Fibroblast of the aortic adventitia (primary cell): Measurements from ENCODE around the gene DPH7. TPM values are rescaled to one million over a fixed set of nuclear protein-coding genes. Genes with fewer than 3 reads are reported as not detected.
"Not testable (repeated sequence)": the region's sequence is repeated elsewhere in the genome, so short reads cannot be mapped to it uniquely, and the experiment has no call there.

Experiments used
- DNase-seq: peaks from one replicate; pipeline ENCODE4 v3.0.0-alpha.2; 2010; ENCODE audit warnings: low read depth
- H3K4me3 ChIP-seq: 2 replicates; pipeline ENCODE4 v1.5.1; 2011; ENCODE audit warnings: low read depth, mild to moderate bottlenecking, control low read depth, low read length, moderate library complexity
- total RNA-seq: library from RNA; depleted of rRNA; stranded (reverse); fragments of >200 nt; gene quantifications from 2 replicates; pipeline ENCODE4 v1.2.3, GENCODE V29; 2012; ENCODE audit warnings: low replicate concordance
- TF ChIP-seq, protein P1 (sequence below): IDR thresholded peaks from 2 replicates; pipeline ENCODE4 v1.5.1; 2011; ENCODE audit warnings: mild to moderate bottlenecking, low read length, control low read depth, inconsistent platforms; ENCODE audit not compliant: insufficient read depth

Gene DPH7
- total RNA-seq, 1 donor = 16.1 TPM

DNA sequence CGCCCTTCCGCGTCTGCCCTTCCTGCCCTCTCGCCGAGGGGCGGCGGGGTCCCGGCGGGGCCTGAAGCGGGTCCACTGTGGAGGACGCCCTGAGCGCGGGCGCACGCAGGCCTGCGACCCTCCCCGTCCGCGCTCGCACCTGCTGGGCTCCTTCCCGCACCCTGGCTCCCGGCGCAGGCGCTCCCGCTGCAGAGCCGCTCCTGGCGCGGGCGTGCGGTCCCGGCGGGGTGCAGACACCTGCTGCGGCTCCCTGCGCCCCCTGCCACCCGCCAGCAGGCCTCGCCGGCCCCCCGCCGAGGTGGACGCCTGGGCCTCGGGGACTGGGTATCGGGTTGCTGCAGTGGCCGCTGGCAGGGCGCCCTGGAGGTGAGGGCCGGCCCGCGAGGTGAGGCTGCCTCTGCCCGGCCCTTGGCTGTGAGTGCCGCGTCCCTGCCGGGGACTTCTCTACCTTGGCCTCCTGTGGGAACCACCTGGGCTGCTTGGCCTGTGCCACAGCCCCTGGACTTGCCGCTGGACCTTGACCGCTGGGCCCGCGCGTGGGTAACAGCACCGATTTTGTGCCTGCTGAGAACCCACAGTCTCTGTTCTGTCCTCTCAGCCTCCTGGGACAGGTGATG, 27.4 kb upstream of the DPH7 start:
- H3K4me3 ChIP-seq = peak overlapping the region; percentile 75
- TF ChIP-seq, protein P1, sequence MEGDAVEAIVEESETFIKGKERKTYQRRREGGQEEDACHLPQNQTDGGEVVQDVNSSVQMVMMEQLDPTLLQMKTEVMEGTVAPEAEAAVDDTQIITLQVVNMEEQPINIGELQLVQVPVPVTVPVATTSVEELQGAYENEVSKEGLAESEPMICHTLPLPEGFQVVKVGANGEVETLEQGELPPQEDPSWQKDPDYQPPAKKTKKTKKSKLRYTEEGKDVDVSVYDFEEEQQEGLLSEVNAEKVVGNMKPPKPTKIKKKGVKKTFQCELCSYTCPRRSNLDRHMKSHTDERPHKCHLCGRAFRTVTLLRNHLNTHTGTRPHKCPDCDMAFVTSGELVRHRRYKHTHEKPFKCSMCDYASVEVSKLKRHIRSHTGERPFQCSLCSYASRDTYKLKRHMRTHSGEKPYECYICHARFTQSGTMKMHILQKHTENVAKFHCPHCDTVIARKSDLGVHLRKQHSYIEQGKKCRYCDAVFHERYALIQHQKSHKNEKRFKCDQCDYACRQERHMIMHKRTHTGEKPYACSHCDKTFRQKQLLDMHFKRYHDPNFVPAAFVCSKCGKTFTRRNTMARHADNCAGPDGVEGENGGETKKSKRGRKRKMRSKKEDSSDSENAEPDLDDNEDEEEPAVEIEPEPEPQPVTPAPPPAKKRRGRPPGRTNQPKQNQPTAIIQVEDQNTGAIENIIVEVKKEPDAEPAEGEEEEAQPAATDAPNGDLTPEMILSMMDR = no peak
- DNase-seq = no peak

DNA sequence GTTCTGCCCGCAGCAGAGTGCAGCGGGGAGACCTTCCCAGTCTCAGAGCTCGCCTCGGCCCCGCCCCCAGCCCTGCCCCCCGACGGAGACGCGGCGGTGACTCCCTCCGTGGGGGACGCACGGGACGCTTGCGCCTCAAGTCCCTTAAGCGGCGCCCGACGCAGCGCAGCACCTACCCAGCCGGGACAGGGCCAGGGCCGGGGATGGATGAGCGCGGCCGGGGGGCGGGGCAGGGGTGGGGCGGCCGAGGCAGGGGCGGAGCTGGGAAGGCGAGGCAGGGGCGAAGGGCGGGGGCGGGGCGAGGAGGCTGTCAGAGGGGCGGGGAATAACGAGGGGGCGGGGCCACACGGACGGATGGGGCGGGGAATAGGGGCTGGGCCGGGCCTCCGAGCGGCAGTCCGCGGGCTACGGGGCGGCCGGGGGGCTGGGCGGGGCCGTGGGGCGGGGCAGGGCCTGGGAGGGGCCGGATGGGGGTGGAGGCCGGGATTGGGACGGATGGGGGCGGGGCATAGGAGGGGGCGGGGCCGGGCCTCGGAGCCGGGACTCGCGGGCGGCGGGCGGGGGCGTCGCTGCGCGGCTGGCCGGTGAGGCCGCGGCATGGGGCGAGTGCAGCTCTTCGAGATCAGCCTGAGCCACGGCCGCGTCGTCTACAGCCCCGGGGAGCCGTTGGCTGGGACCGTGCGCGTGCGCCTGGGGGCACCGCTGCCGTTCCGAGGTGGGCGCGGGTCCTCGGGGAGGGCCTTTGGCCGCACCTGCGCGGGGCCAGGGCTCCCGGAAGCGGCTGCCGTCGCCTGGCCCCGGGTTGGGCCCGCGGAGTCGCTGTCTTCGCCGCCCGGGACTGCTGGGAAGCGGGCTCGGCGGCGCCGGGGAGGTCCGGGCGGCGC, 26.6 kb upstream of the DPH7 start, which contains the start of gene ARRDC1:
ARRDC1 (plus strand) TSS at position 566 of the 884 bp plus-strand sequence; CDS start at position 598, 32 bp downstream.
- peak; percentile 86 for DNase-seq

DNA sequence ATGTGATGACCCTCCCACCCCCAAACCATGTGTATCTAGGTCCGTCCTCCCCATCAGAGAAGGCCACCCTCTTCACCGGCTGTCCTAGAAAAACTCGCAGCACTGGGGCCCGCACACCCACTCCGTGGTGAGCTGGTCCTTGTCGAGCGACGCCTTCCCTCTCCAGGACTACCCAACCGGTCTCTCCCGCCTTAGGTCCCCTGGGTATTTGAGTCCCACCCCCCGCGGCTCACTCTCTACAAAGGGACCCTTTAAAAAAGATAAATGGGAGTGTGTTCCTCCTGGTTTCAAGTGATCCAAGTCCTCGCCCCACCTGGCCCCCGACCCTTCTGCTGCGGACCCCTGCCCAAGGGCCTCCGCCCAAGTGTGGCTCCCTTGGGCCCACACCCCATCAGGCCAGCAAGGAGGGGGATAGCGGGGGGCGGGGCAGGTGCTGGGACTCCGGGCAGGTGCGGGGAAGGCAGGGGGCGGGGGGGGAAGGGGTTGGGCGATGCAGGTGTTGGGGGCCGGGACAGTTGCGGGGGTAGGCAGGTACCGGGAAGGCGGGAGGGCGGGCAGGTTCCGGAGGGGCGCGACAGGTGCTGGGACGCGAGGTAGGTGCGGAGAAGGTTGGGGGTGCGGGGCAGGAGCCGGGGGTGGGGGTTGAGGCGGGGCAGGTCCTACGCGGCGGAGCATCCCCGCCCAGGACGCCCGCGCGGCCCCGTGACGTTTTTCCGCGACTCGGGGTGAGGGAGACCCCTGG, 25.8 kb upstream of the DPH7 start:
- DNase-seq = no peak
- TF ChIP-seq, protein P1 = no peak
- H3K4me3 ChIP-seq = peak overlapping the region; percentile 69

More for the DNA sequence above, 26.6 kb upstream of the DPH7 start, which contains the start of gene ARRDC1:
- TF ChIP-seq, protein P1 = no peak
- H3K4me3 ChIP-seq = peak within 1 kb of the TSS; percentile 75

DNA sequence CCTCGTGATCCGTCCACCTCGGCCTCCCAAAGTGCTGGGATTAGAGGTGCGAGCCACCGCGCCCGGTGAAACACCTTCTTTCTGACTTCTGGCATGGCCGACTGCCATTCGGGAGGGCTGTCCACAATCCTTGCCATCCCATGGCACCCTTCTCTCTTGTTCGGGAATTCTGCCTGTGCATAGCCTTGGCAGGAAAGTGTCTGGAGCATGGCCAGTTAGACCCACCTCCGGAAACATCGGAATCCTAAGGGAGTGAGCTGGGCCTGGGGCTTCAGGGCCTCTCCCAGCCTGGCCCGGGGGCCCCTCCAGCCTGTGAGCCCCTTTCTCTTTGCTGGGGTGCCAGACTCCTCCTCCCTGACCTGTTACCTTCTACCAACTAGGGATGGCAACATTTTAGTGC, 25.2 kb upstream of the DPH7 start:
- DNase-seq = no peak
- TF ChIP-seq, protein P1 = no peak
- no peak overlapping the region for H3K4me3 ChIP-seq

DNA sequence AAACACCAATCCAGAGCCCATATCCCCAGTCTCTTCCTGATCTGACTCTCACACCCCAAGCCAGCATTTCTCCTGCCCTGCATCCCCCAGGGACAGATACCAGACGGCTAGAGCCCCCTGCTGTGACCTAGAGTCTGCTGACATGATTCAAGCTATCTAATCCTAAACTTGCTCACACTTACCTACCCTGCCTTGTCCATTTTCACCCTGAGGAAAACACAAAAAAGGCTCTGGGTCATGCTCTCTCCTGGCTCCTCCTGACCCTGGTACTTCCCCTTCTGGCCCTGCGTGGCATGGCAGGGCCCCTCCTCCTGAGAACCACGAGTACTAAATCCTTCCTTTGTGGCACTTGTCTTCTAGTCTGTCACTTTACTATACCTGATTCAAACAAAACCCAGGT, 23.9 kb upstream of the DPH7 start:
- TF ChIP-seq, protein P1 = peak; percentile 2
- H3K4me3 ChIP-seq = no peak overlapping the region
- DNase-seq = no peak

DNA sequence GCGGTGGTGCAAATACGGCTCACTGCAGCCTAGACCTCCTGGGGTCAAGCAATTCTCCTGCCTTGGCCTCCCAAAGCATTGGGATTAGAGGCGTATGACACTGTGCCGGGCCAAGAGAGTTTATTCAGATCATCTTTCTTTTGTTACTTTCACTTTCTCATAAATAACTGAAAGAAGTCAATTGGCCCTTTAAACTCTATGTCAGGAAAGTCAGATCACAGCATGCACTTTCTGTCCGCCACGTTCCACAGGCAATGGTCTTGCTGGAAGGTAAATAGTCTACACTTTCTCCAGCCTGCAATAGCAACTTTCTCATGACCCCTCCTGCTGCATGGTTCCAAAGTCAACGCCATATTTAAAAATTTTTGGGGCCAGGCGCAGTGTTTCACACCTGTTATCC, 20.2 kb upstream of the DPH7 start:
- no peak overlapping the region for H3K4me3 ChIP-seq
- no peak for DNase-seq
- TF ChIP-seq, protein P1 = no peak

DNA sequence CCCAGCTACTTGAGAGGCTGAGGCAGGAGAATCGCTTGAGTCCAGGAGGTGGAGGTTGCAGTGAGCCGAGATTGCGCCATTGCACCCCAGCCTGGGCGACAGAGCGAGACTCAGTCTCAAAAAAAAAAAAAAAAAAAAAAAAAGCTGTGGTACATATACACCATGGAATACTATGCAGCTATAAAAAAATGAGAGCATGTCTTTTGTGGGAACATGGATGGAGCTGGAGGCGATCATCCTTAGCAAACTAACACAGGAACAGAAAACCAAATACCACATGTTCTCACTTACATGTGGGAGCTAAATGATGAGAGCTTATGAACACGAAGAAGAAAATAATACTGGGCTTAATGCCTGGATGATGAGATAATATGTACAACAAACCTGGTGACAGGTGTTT, 17.9 kb upstream of the DPH7 start:
- H3K4me3 ChIP-seq, DNase-seq: not testable (repeated sequence)
